K562 (cell line): Measurements from ENCODE around the gene CCDC15.

ENCODE experiments used
- BRF1 ChIP-seq: IDR thresholded peaks from 3 replicates; pipeline ENCODE4 v1.6.1; 2011; ENCODE audit warnings: borderline replicate concordance, mild to moderate bottlenecking; ENCODE audit not compliant: insufficient read length; ENCODE audit errors: extremely low read depth
- CTCF ChIP-seq, 3 experiments: IDR thresholded peaks in 2 of 3; conservative IDR thresholded peaks in 1 of 3; 2 replicates each; pipeline ENCODE4 v1.5.1; 2011 to 2012; ENCODE audit warnings: low read length in 3 of 3, mild to moderate bottlenecking in 3 of 3, control low read depth in 2 of 3, improper control_type of control experiment in 1 of 3, inconsistent platforms in 1 of 3, low read depth in 1 of 3, mixed read lengths in 1 of 3, moderate library complexity in 1 of 3; ENCODE audit not compliant: insufficient read depth in 2 of 3
- MNT ChIP-seq, 2 experiments: fragments of 450-650 bp; conservative IDR thresholded peaks; 2 replicates each; pipeline ENCODE4 v1.6.1; 2017; ENCODE audit warnings: mild to moderate bottlenecking in 2 of 2, moderate library complexity in 2 of 2
- NFYB ChIP-seq: IDR thresholded peaks from 2 replicates; pipeline ENCODE4 v1.6.1; 2011; ENCODE audit warnings: mild to moderate bottlenecking, moderate library complexity; ENCODE audit not compliant: insufficient read length; ENCODE audit errors: extremely low read depth
- POLR2AphosphoS5 ChIP-seq: IDR thresholded peaks from 2 replicates; pipeline ENCODE4 v1.6.1; 2011; ENCODE audit warnings: mild to moderate bottlenecking, low read depth, low read length, moderate library complexity; ENCODE audit not compliant: control insufficient read depth, insufficient read depth

GRCh38 chr11:124923296-124923695, 30.7 kb upstream of the CCDC15 start:
- TF ChIP-seq MNT (conservative IDR thresholded peaks at IDR 0.05): no peak
- no peak for TF ChIP-seq POLR2AphosphoS5
- no peak for TF ChIP-seq BRF1
- no peak for TF ChIP-seq NFYB
- TF ChIP-seq CTCF (IDR thresholded peaks at IDR 0.05 in 2 of 3, conservative IDR thresholded peaks at IDR 0.05 in 1 of 3; ENCODE audit: insufficient read depth in 2 of 3, low read depth in 1 of 3, low read length in 3 of 3): no peak
